NCI-H2029 (cell line): Measurements from ENCODE around the gene TGFBR3.

Source experiments
- DNase-seq: peaks from one replicate; lab custom pipeline; 2025; lab: John Stamatoyannopoulos, UW

TGFBR3 gene

GRCh38 chr1:91710261-91710660 lies 175.7 kb downstream of the TGFBR3 start:
- no peak for DNase-seq

GRCh38 chr1:91708691-91709090 lies 177.3 kb downstream of the TGFBR3 start:
- DNase-seq, result no peak

- no peak for DNase-seq
Observed at GRCh38 chr1:91707890-91708218, 178.1 kb downstream of the TGFBR3 start.

GRCh38 chr1:91707114-91707889 lies 178.6 kb downstream of the TGFBR3 start:
- DNase-seq, result no peak

- no peak for DNase-seq
Observed at GRCh38 chr1:91706140-91706957, 179.6 kb downstream of the TGFBR3 start.

- no peak for DNase-seq
Observed at GRCh38 chr1:91704746-91705145, 181.2 kb downstream of the TGFBR3 start.

- no peak for DNase-seq
Observed at GRCh38 chr1:91703095-91703494, 182.9 kb downstream of the TGFBR3 start.

- no peak for DNase-seq
Observed at GRCh38 chr1:91701472-91701869, 184.5 kb downstream of the TGFBR3 start.

- DNase-seq, result no peak
Observed at GRCh38 chr1:91700771-91701471, 185.0 kb downstream of the TGFBR3 start.

- DNase-seq, result no peak
Observed at GRCh38 chr1:91700332-91700731, 185.6 kb downstream of the TGFBR3 start.

- no peak for DNase-seq
Observed at GRCh38 chr1:91699339-91699974, 186.5 kb downstream of the TGFBR3 start.

GRCh38 chr1:91697861-91698260 lies 188.1 kb downstream of the TGFBR3 start:
- no peak for DNase-seq

- no peak for DNase-seq
Observed at GRCh38 chr1:91697416-91697815, 188.5 kb downstream of the TGFBR3 start.

- no peak for DNase-seq
Observed at GRCh38 chr1:91696321-91696720, 189.6 kb downstream of the TGFBR3 start.

GRCh38 chr1:91693557-91693956 lies 192.4 kb downstream of the TGFBR3 start:
- no peak for DNase-seq

GRCh38 chr1:91691525-91691924 lies 194.4 kb downstream of the TGFBR3 start:
- DNase-seq, result no peak

GRCh38 chr1:91689641-91690481 lies 196.1 kb downstream of the TGFBR3 start:
- DNase-seq, result no peak

- DNase-seq, result no peak
Observed at GRCh38 chr1:91687452-91687851, 198.5 kb downstream of the TGFBR3 start.

GRCh38 chr1:91685994-91686393 lies 200.0 kb downstream of the TGFBR3 start:
- peak; percentile 78 for DNase-seq

GRCh38 chr1:91684481-91685196 lies 201.3 kb downstream of the TGFBR3 start:
- DNase-seq, result no peak

- DNase-seq, result no peak
Observed at GRCh38 chr1:91683598-91683951, 202.4 kb downstream of the TGFBR3 start.
